Endothelial cell of umbilical vein (primary cell): ENCODE data around the gene CNOT1. TPM values are rescaled to one million over a fixed set of nuclear protein-coding genes. Genes with fewer than 3 reads are reported as not detected.

Experiments used
- BruUV-seq: library from RNA; stranded (reverse); fragments of 400-500 nt; replicated peaks from 2 replicates; lab custom pipeline; 2021; lab: Mats Ljungman, UMichigan
- CTCF ChIA-PET: fragments of 300-600, 350-600 bp; sonication (Branson Sonifier 250); formaldehyde crosslinking; loops from one replicate; lab custom pipeline; 2021; ENCODE audit warnings: antibody characterized with exemption, inconsistent platforms; lab: Charles Lee
- POLR2A ChIA-PET: fragments of 300-600, 350-600 bp; sonication (Branson Sonifier 250); formaldehyde crosslinking; loops from one replicate; lab custom pipeline; 2021; ENCODE audit warnings: antibody characterized with exemption, inconsistent platforms; lab: Charles Lee
- DNase-seq: peaks from one replicate; pipeline ENCODE4 v3.0.0-alpha.2; 2011; ENCODE audit warnings: low read depth, low spot score
- FAIRE-seq: peaks from 2 replicates; lab custom pipeline; 2011; peaks lifted over from hg19 to GRCh38; lab: Jason Lieb, UNC
- H2AFZ ChIP-seq: 2 replicates; pipeline ENCODE4 v1.6.0; 2012; ENCODE audit warnings: low read depth, low read length, control low read depth, inconsistent platforms
- H3K27ac ChIP-seq: 2 replicates; pipeline ENCODE4 v1.5.1; 2011; ENCODE audit warnings: low read depth, mild to moderate bottlenecking, control low read depth, low read length, moderate library complexity; ENCODE audit not compliant: insufficient read depth
- H3K27me3 ChIP-seq, 2 experiments: 2 replicates each; pipeline versions ENCODE4 v1.6.0 to v1.6.1; 2011; ENCODE audit warnings: low read length in 2 of 2, mixed read lengths in 1 of 2; ENCODE audit not compliant: control insufficient read depth in 2 of 2, insufficient read depth in 2 of 2
- H3K36me3 ChIP-seq, 2 experiments: 2 replicates in 1 of 2; 3 replicates in 1 of 2; pipeline ENCODE4 v1.5.1; 2011; ENCODE audit warnings: low read length in 2 of 2, mild to moderate bottlenecking in 1 of 2, moderate library complexity in 1 of 2; ENCODE audit not compliant: control insufficient read depth in 2 of 2, insufficient read depth in 2 of 2; ENCODE audit errors: extremely low read depth in 1 of 2
- H3K4me1 ChIP-seq: 3 replicates; pipeline ENCODE4 v1.5.1; 2011; ENCODE audit warnings: mild to moderate bottlenecking, low read length; ENCODE audit not compliant: control insufficient read depth, insufficient read depth; ENCODE audit errors: extremely low read depth
- H3K4me2 ChIP-seq: 2 replicates; pipeline ENCODE4 v1.6.1; 2011; ENCODE audit warnings: low read length, control low read depth, mixed read lengths; ENCODE audit not compliant: insufficient read depth
- H3K4me3 ChIP-seq, 3 experiments: fragments of 200-600 bp in 1 of 3; sonication (generic), shearing (Covaris generic) in 1 of 3; replicated peaks in 1 of 3; 2 replicates each; pipeline ENCODE4 v1.5.1; 2011 to 2016; ENCODE audit warnings: control low read depth in 3 of 3, low read length in 3 of 3, mild to moderate bottlenecking in 2 of 3, inconsistent platforms in 1 of 3, low read depth in 1 of 3, moderate library complexity in 1 of 3; ENCODE audit not compliant: insufficient read depth in 1 of 3
- H3K79me2 ChIP-seq: 2 replicates; pipeline ENCODE4 v1.6.0; 2012; ENCODE audit warnings: low read length, inconsistent platforms; ENCODE audit not compliant: control insufficient read depth, insufficient read depth
- H3K9ac ChIP-seq: replicated peaks from 2 replicates; pipeline ENCODE3; 2011; ENCODE audit warnings: low read length, control low read depth; ENCODE audit not compliant: insufficient read depth; ENCODE audit errors: extremely low read depth
- H3K9me1 ChIP-seq: replicated peaks from 3 replicates; pipeline ENCODE4 v1.6.0; 2011; ENCODE audit warnings: mild to moderate bottlenecking, low read length; ENCODE audit not compliant: control insufficient read depth, insufficient read depth; ENCODE audit errors: extremely low read depth
- H3K9me3 ChIP-seq: replicated peaks from 2 replicates; pipeline ENCODE4 v1.5.1; 2012; ENCODE audit warnings: low read length, inconsistent platforms; ENCODE audit not compliant: control insufficient read depth, insufficient read depth
- H4K20me1 ChIP-seq: replicated peaks from 2 replicates; pipeline ENCODE3; 2011; ENCODE audit warnings: mild to moderate bottlenecking, low read length; ENCODE audit not compliant: control insufficient read depth, insufficient read depth; ENCODE audit errors: extremely low read depth
- CTCF ChIP-seq, 2 donors: IDR thresholded peaks; 1 replicate in 1 of 2; 2 replicates in 1 of 2; pipeline ENCODE4 v1.5.1; 2011; ENCODE audit warnings: low read length in 2 of 2, mild to moderate bottlenecking in 2 of 2, moderate library complexity in 2 of 2, control low read depth in 1 of 2, inconsistent platforms in 1 of 2, low read depth in 1 of 2; ENCODE audit not compliant: insufficient read depth in 1 of 2; ENCODE audit errors: extremely low read depth in 1 of 2
- EZH2 ChIP-seq: IDR thresholded peaks from 2 replicates; pipeline ENCODE4 v1.6.1; 2012; ENCODE audit warnings: borderline replicate concordance, low read depth, mild to moderate bottlenecking, moderate library complexity, low read length, inconsistent platforms; ENCODE audit not compliant: severe bottlenecking
- FOS ChIP-seq: IDR thresholded peaks from 2 replicates; pipeline ENCODE4 v1.6.1; 2011; ENCODE audit warnings: mild to moderate bottlenecking, low read length, moderate library complexity, borderline replicate concordance; ENCODE audit not compliant: insufficient read depth
- GATA2 ChIP-seq: IDR thresholded peaks from 2 replicates; pipeline ENCODE4 v1.7.0; 2011; ENCODE audit warnings: low read depth, mild to moderate bottlenecking, moderate library complexity, mixed read lengths, low read length; ENCODE audit not compliant: insufficient read length, insufficient read depth
- JUN ChIP-seq: IDR thresholded peaks from 2 replicates; pipeline ENCODE4 v1.6.1; 2011; ENCODE audit warnings: borderline replicate concordance, low read depth; ENCODE audit not compliant: insufficient read length, insufficient read depth
- MAX ChIP-seq: IDR thresholded peaks from 2 replicates; pipeline ENCODE4 v1.6.1; 2011; ENCODE audit not compliant: insufficient read depth, insufficient read length
- MYC ChIP-seq: IDR thresholded peaks from one replicate; pipeline ENCODE4 v1.6.1; 2011; ENCODE audit warnings: mild to moderate bottlenecking, low read depth, low read length
- POLR2A ChIP-seq: IDR thresholded peaks from 2 replicates; pipeline ENCODE4 v1.6.1; 2012; ENCODE audit warnings: low read depth, mild to moderate bottlenecking, control low read depth, low read length
- POLR2AphosphoS5 ChIP-seq: IDR thresholded peaks from 2 replicates; pipeline ENCODE4 v1.6.1; 2012; ENCODE audit warnings: low read depth, mild to moderate bottlenecking, control low read depth, low read length, moderate library complexity; ENCODE audit not compliant: insufficient read depth
- dilution Hi-C: fragments of 300-500 bp; cut with MboI; formaldehyde crosslinking; loops from one replicate; pipeline ENCODE4 v1.15.0; 2019; ENCODE audit warnings: low sequenced_read_pairs; ENCODE audit not compliant: extremely low pct_ligation_motif_present
- intact Hi-C: fragments of 100-400 bp; cut with micrococcal nuclease; formaldehyde crosslinking; loops from one replicate; pipeline ENCODE4 v1.10.0; 2022
- polyA plus RNA-seq, 4 experiments: library from polyadenylated mRNA; depleted of rRNA in 3 of 4; stranded (reverse) in 3 of 4; unstranded in 1 of 4; fragments of >200 nt; gene quantifications; 2 replicates each; pipeline versions ENCODE4 v1.2.1 to v1.2.3, GENCODE V29; 2011 to 2012; ENCODE audit warnings: missing spikeins in 1 of 4
- total RNA-seq: library from RNA; stranded (reverse); gene quantifications from 2 replicates; pipeline ENCODE4 v1.2.3, GENCODE V29; 2021

The CNOT1 gene
- total and polyA plus RNA-seq, 2 donors (not counting 3 experiments of a cell fraction or from before 2014, with no cell fraction given) = 142 to 151 TPM

- H4K20me1 ChIP-seq = no peaks in the 10 kb centered on the region
- no peak overlapping the region for H3K27ac ChIP-seq
- intact Hi-C loops = no loop called here
- no peaks in the 10 kb centered on the region for H3K79me2 ChIP-seq
- ChIA-PET POLR2A (no interaction called here), CTCF (interaction anchor here (2.3 kb wide), 1 partner anchor 19 kb away, joined by 7 read pairs; no protein-coding TSS in a partner anchor)
- no peaks in the 10 kb centered on the region for H3K4me1 ChIP-seq
- no peak for DNase-seq
- H3K9ac ChIP-seq = no peak overlapping the region
- TF ChIP-seq MAX = no peak
- no peak for TF ChIP-seq CTCF (IDR thresholded peaks at IDR 0.05; ENCODE audit: extremely low read depth in 1 of 2, insufficient read depth in 1 of 2, low read depth in 1 of 2, low read length in 2 of 2)
- no peak for TF ChIP-seq EZH2
- TF ChIP-seq MYC = no peak
- no peak for TF ChIP-seq GATA2
- TF ChIP-seq POLR2A = no peak
- TF ChIP-seq JUN = no peak
- no peak for TF ChIP-seq FOS
- TF ChIP-seq POLR2AphosphoS5 = no peak
- no peak overlapping the region for H3K4me2 ChIP-seq
- no peak overlapping the region for H3K4me3 ChIP-seq
- no peak overlapping the region for H2AFZ ChIP-seq
- no peaks in the 10 kb centered on the region for H3K27me3 ChIP-seq
- no TSS peak for BruUV-seq
- H3K9me3 ChIP-seq = no peaks in the 10 kb centered on the region
- no peak for FAIRE-seq
- H3K9me1 ChIP-seq = no peaks in the 10 kb centered on the region
- dilution Hi-C loops = no loop called here
- H3K36me3 ChIP-seq = peaks cover 0 to 40% of the 10 kb centered on the region in 2 experiments
Observed at GRCh38 chr16:58506241-58507194, 123.1 kb downstream of the CNOT1 start.
